H1 (cell line): ENCODE measurements around the gene EPHB3. TPM values are rescaled to one million over a fixed set of nuclear protein-coding genes. Genes with fewer than 3 reads are reported as not detected.

Experiments used
- CEBPB ChIP-seq: IDR thresholded peaks from 2 replicates; pipeline ENCODE4 v1.6.1; 2012; ENCODE audit warnings: low read depth, low read length
- CHD1 ChIP-seq: IDR thresholded peaks from 2 replicates; pipeline ENCODE4 v1.6.1; 2012; ENCODE audit warnings: low read depth, low read length, improper control_type of control experiment
- EP300 ChIP-seq, 2 experiments: IDR thresholded peaks; 1 replicate in 1 of 2; 2 replicates in 1 of 2; pipeline ENCODE4 v1.6.1; 2011 to 2012; ENCODE audit warnings: low read depth in 2 of 2, low read length in 2 of 2, mild to moderate bottlenecking in 2 of 2, borderline replicate concordance in 1 of 2, inconsistent platforms in 1 of 2, moderate library complexity in 1 of 2
- RNF2 ChIP-seq: fragments of 200-900, 300-1000 bp; sonication (generic); IDR thresholded peaks from 2 replicates; pipeline ENCODE4 v1.7.1; 2016; ENCODE audit warnings: borderline replicate concordance, low read depth, mild to moderate bottlenecking, antibody characterized with exemption, low read length; ENCODE audit not compliant: poor library complexity, severe bottlenecking; ENCODE audit errors: missing control alignments
- polyA plus RNA-seq, 7 experiments: library from polyadenylated mRNA; depleted of rRNA in 3 of 7; stranded (reverse) in 5 of 7; unstranded in 2 of 7; fragments of >200 nt in 5 of 7; fragments of 200-250 nt in 2 of 7; gene quantifications; 1 replicate in 5 of 7; 2 replicates in 1 of 7; 4 replicates in 1 of 7; pipeline versions ENCODE4 v1.2.1 to v1.2.3, GENCODE V29; 2011 to 2013; ENCODE audit warnings: missing spikeins in 2 of 7, mixed read lengths in 2 of 7
- total RNA-seq: library from RNA; stranded (reverse); fragmentation: NEBNext Ultra II Directional; extraction: Animal tissue kit (Norgen Biotek cat#: 25700); gene quantifications from 2 replicates; pipeline ENCODE4 v1.2.1, GENCODE V29; 2021
- TF ChIP-seq, protein P1 (sequence below): IDR thresholded peaks from 2 replicates; pipeline ENCODE4 v1.6.1; 2012; ENCODE audit warnings: low read length, inconsistent platforms

The EPHB3 gene
- total and polyA plus RNA-seq, 2 of the 8 experiments (the other 6 are each of a cell fraction or from before 2014, with no cell fraction given): 0.41 to 0.91 TPM

DNA sequence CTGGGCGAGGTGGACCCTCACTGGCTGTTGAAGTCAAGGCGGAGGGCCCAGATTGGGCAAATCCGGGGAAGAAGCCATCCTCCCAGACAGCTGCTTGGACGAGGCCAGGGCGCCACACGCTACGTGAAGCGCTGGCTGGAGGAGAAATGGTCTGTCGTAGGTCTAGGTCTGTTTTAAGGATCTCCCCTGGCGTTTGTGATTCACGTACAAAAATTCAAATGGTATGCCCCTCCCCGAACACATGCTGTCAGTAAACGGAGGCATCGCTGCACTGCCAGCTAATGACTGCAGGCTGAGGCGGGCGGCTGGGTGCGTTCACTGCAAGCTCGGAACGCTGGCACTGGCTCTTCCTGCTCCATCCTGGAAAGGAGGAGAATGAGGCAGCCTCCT, 69.9 kb downstream of the EPHB3 start (continued):
- TF ChIP-seq, protein P1, sequence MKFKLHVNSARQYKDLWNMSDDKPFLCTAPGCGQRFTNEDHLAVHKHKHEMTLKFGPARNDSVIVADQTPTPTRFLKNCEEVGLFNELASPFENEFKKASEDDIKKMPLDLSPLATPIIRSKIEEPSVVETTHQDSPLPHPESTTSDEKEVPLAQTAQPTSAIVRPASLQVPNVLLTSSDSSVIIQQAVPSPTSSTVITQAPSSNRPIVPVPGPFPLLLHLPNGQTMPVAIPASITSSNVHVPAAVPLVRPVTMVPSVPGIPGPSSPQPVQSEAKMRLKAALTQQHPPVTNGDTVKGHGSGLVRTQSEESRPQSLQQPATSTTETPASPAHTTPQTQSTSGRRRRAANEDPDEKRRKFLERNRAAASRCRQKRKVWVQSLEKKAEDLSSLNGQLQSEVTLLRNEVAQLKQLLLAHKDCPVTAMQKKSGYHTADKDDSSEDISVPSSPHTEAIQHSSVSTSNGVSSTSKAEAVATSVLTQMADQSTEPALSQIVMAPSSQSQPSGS: no peak
- TF ChIP-seq EP300 (IDR thresholded peaks at IDR 0.05; ENCODE audit: borderline replicate concordance in 1 of 2, low read depth in 2 of 2, low read length in 2 of 2) (no peak), CEBPB (no peak), RNF2 (no peak), CHD1 (no peak)

Other genes with a start within 250 kb of the EPHB3 start
- 473 and 480 TPM in 2 replicates for gene EIF4G1, start 247.2 kb upstream of the EPHB3 start, total RNA-seq
- 318 and 421 TPM in 2 replicates for gene EIF4G1, start 247.2 kb upstream of the EPHB3 start, polyA plus RNA-seq (2011; rRNA removed)
- gene FAM131A, start 224.2 kb upstream of the EPHB3 start, total RNA-seq: 15.4 and 16.0 TPM in 2 replicates
- 21.9 and 35.3 TPM in 2 replicates for gene FAM131A, start 224.2 kb upstream of the EPHB3 start, polyA plus RNA-seq (2011; rRNA removed)
- 11.8 and 13.7 TPM in 2 replicates for gene CLCN2, start 200.2 kb upstream of the EPHB3 start, total RNA-seq
- gene CLCN2, start 200.2 kb upstream of the EPHB3 start, polyA plus RNA-seq (2011; rRNA removed): 16.1 and 20.7 TPM in 2 replicates
- gene POLR2H, start 200.1 kb upstream of the EPHB3 start, total RNA-seq: 113 and 118 TPM in 2 replicates
- 253 and 335 TPM in 2 replicates for gene POLR2H, start 200.1 kb upstream of the EPHB3 start, polyA plus RNA-seq (2011; rRNA removed)
- 0.40 and 1.2 TPM in 2 replicates for gene THPO, start 183.6 kb upstream of the EPHB3 start, total RNA-seq
- 0.82 and 1.4 TPM in 2 replicates for gene THPO, start 183.6 kb upstream of the EPHB3 start, polyA plus RNA-seq (2011; rRNA removed)
- 0.63 and 0.86 TPM in 2 replicates for gene CHRD, start 181.7 kb upstream of the EPHB3 start, total RNA-seq
- gene CHRD, start 181.7 kb upstream of the EPHB3 start, polyA plus RNA-seq (2011; rRNA removed): 0.62 and 1.7 TPM in 2 replicates
- gene MAGEF1, start 150.3 kb downstream of the EPHB3 start, total RNA-seq: 54.1 and 56.7 TPM in 2 replicates
- 26.5 and 29.5 TPM in 2 replicates for gene MAGEF1, start 150.3 kb downstream of the EPHB3 start, polyA plus RNA-seq (2011; rRNA removed)